C4-2B (cell line): Measurements from ENCODE around the gene ATP5F1D.
"Not testable (repeated sequence)": the region's sequence is repeated elsewhere in the genome, so short reads cannot be mapped to it uniquely, and the experiment has no call there.

Experiments
- CTCF ChIP-seq: fragments of 450-650 bp; conservative IDR thresholded peaks from 2 replicates; pipeline ENCODE4 v1.5.1; 2017; ENCODE audit warnings: mild to moderate bottlenecking
- ZFX ChIP-seq: fragments of 450-650 bp; IDR thresholded peaks from 2 replicates; pipeline ENCODE4 v1.6.1; 2017

- not testable (repeated sequence) for TF ChIP-seq CTCF, ZFX
Measured at GRCh38 chr19:1200614-1201013, 40.9 kb upstream of the ATP5F1D start.
